GM20431 (cell line): ENCODE data around the gene KCNJ1.

Source experiments
- in situ Hi-C: fragments of 300-500 bp; cut with MseI, MboI; formaldehyde crosslinking; loops from one replicate; pipeline ENCODE4 v1.15.0; 2020; ENCODE audit warnings: low sequenced_read_pairs; ENCODE audit not compliant: unreplicated experiment

Gene KCNJ1

DNA sequence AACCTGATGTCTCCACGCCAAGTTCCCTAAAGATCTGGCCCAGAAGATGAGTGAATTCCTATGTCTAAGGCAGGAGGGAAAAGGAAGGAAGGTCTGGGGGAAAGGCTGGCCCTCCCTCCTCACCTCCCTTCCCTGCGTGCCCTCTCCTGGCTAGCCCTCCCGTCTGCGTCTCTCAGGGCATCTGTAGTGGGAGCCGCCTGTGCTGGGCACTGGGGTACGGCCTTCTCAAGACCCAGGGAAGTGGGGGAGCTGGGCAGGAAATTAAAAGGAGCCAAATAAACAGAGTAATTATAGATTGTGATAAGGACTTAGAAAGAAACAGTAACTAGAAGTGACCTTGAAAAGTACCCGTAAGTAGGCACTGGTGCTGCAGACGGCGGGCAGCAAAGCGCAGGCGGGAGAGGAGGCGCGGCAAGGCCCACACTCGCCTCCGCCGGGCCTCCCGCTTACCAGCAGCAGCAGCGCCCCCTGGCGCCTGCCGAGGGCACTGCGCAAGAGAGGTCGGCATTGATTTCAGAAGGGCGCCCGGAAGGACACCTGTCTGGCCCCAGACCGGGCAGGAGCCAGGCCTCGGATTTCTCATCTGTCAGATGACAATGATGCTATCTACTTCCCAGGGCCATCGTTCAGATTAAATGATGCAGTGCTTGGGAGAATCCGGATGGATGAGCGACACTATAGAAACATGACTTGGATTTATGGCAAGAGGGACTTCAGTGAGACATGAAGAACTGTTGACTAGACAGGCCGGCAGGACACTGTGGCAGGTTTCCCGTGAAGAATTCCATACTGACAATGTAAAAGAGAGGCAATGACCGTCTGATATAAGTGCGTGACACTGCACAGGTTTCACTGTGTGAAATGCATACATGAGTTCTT, 7.3 kb downstream of the KCNJ1 start:
- in situ Hi-C loops = loop anchor here (10.0 kb wide), 1 partner anchor 225 kb away; no protein-coding TSS in a partner anchor

DNA sequence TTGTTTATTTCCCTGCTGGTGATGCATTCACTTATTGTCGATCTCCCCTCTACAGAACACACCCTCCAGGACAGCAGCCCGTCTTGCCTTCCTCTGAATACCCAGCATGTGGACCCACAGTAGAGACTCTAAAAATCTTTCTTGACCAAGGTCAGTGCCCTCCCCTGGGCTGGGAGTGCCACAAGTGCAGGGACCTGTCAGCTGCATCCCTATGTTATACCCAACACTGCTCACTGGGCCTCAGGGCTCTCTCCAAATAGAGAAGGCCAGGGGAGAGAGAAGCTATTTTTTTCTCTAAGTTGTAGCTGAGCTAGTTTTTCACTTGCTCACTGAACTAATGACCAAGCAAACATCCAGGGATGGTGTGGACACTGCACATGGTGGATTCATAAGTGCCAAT, 9.8 kb downstream of the KCNJ1 start:
- in situ Hi-C loops = loop anchor here (10.0 kb wide), 1 partner anchor 223 kb away; no protein-coding TSS in a partner anchor

DNA sequence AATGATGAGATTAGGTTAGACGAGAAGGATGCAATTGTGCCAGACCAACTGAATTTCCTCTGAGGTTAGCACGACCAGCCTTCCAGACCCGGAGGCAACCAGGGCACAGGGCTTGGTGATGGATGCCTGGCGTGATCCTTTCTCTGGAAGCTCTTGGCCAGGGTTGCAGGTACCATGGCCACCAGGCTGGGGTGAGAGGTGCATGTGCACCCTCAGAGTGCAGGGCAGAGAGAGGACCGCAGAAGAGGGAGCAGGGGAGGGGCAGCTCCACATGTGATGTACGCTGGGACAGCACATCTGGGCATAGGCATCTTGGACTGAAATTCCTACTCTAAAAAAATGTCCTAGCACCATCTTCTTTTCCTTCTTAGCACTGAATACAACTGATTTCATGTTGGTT, 10.9 kb downstream of the KCNJ1 start:
- in situ Hi-C loops = loop anchor here (10.0 kb wide), 1 partner anchor 221 kb away; no protein-coding TSS in a partner anchor

DNA sequence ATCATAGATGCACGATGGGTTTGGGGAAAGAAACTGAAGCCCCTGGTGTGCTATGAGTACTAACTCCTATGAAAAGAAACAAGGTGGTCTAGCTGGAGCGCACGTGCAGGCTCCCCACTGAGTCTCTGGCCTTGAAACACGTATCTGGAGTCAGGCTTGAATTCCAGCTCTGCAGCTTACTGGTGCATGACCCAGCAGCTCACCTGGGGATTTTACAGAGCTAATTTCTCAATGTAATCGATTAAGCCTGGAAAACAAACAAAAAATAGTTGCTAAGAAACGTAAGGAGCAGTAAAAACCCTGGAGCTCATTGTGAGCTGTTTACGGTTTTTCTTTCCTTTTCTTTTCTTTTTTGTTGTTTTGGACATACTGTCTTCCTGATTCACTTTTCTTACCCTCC, 12.3 kb downstream of the KCNJ1 start:
- in situ Hi-C loops = loop anchor here (10.0 kb wide), 1 partner anchor 220 kb away; no protein-coding TSS in a partner anchor

DNA sequence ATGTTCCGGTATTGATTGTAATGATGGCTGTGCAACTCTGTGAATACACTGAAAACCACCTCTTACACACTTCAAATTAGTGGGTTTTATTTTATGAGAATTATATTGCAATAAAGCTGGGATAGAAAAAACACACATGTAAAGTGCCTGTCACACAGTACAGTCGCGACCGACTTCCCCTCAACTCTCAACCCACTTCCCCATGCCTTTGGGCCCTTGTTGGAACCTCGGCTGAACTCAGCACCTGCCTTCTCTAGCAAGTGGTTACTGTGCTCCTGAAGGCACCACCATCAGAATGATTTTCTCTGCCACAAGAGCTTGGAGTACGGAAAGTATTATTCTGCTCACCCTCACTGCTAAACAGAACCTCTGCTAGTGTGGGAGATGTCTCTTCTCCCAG, 13.5 kb downstream of the KCNJ1 start:
- in situ Hi-C loops = loop anchor here (10.0 kb wide), 1 partner anchor 219 kb away; no protein-coding TSS in a partner anchor

DNA sequence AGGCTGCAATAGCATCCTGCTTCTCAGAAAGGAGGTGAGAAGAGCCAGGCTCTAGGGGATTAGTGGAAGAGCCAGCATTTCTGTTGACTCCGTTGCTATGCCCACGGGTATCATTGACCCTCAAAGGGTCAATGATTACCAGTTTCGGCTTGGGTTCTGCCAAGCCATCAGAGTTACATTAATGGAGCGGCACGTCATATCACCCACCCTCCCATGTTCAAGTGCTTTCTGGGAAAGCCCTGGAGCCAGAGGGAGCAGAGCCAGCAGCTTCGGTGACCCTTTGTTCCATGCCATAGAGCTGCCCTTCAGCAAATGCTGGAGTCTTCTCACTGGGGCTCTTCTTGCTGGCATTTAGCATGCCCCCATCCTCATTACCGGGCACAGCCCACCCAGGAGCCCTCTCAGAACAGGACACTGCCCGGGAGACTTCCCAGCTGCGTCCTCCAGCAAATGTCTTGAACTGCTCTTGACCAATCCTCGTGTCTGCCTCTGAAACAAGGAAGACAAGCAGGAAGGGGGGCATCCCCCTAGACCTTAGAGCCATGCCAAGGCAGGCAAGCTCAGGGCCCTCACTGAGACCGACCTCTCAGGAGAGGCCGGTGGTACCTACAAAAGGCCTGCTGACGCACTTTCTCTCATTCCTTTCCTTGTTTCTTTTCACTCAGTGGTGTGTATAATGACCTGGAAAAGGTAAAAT, 14.6 kb downstream of the KCNJ1 start:
- in situ Hi-C loops = loop anchor here (10.0 kb wide), 1 partner anchor 218 kb away; no protein-coding TSS in a partner anchor

DNA sequence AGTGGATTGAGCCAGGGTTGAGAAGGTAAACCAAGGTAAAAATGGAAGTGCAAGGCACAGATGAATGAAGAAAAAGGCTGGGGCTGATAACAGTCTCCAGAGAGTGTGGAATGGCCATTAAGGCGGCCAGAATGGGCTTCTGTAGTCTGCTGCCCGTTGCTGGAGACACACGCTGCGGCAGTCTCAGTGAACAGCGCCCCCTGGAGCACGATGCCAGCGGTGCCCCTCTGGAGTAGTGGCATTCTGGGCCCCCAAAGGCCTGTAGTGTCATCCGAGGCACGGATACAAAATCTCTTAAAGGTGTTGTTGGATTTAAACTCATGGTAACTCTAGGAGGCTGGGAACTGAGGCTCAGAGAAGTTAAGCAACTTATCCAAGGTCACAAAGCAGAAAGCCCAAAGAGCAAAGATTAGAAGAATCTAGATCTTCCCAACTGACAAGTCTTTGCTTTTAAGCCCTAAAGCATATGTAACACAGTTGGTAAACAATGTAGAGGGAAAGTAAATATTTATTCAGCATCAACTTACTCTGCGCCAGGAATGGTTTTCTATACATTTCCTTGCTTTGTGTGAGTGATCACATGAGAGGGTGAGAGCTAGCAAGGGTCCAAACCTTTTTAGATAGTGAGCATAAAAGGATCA, 18.2 kb downstream of the KCNJ1 start:
- in situ Hi-C loops = loop anchor here (25.0 kb wide), 2 partner anchors 687 to 812 kb away; no protein-coding TSS in a partner anchor

DNA sequence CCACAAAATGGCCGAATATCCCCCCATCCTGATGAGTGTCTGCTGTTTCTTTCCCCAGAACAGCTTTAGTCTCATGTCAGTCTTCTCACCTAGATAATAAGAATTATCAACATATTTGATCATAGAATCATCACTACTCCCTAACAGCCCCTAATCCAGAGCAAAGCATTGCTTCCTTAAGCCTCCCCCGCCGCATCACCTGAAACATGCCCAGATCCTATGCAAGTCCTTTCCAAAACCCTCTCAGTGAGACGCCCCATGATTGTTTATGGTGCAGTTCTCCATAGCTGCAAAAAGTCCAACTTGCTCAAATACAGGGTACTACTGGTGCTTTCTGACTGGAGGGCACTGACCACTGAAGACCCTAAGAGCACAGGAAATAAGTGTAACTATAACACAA, 20.1 kb downstream of the KCNJ1 start:
- in situ Hi-C loops = loop anchor here (25.0 kb wide), 2 partner anchors 685 to 810 kb away; no protein-coding TSS in a partner anchor

DNA sequence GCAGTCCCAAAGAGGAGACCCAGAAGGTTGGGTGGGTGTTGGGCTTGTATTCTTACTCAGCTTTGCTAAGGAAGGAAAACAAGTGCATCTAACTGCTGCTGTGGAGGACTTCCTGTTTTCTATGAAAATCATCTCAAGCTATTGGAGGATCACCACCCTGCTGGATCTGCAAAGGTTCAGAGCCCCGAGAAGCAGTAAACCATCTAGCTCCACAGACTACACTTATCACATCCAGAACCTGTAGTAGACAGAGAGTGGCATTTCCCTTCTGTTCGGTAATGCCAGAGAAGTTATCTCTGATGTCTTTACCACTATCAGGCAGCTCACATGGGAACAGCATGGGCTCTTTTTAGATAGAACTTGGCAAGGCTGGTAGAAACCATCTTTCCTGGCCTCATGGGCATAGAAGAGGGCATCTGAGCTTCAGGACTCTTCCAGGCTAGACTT, 21.7 kb downstream of the KCNJ1 start:
- in situ Hi-C loops = loop anchor here (25.0 kb wide), 2 partner anchors 683 to 808 kb away; no protein-coding TSS in a partner anchor

DNA sequence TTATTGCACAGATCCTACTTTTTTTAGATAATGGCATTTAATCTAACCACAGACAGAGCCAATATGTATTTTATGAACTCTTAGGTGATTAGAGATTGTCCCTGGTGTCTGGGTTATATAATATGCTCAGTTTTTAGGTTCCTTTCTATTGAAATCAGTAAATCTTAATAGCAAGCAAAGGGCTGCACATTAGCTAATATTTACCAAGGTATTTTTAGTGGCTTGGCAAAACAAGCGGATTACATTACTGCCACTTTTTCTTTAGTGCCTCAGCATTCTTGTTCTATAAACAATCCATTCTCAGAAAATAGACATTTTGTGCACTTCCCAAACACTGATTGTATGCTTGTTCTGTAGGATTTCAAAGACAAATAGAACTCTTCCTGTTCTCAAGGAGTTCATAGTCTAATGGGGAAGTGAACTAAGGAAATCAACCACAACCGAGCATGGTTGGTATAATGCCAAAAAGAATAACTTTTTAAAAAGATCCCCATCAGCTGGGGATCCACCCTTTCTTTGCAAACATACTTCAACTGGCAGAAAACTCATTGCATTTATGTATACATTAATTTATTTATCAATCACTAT, 23.8 kb downstream of the KCNJ1 start:
- in situ Hi-C loops = loop anchor here (25.0 kb wide), 2 partner anchors 681 to 806 kb away; no protein-coding TSS in a partner anchor

DNA sequence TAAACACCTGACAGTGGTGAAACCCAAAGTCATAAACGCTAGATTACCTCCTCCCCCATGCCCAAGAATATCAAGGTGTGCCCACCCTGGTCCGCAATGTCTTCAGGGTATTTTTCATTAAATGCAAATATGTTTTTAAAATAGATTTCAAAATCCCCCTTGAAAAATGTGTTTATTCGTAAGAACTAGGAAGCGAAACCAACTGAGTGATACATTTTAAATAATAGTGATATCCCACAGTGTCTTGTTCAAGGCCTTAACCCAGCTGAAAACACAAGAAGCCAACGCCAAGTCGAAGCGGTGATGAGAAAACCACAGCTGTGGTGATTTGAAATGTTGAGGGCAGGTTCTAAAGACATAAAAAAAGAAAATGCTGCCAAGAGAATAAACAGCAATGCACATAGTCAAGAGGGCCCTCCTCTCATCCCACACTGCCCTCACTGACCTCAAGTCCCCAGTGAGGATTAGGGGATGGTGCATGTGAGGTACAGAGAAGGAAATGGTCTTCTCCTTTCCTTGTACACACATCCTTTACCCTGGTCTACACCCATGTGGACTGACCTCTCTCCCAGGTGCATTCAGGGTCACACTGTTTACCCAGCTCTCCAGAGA, 25.5 kb downstream of the KCNJ1 start:
- in situ Hi-C loops = loop anchor here (25.0 kb wide), 2 partner anchors 679 to 804 kb away; no protein-coding TSS in a partner anchor

DNA sequence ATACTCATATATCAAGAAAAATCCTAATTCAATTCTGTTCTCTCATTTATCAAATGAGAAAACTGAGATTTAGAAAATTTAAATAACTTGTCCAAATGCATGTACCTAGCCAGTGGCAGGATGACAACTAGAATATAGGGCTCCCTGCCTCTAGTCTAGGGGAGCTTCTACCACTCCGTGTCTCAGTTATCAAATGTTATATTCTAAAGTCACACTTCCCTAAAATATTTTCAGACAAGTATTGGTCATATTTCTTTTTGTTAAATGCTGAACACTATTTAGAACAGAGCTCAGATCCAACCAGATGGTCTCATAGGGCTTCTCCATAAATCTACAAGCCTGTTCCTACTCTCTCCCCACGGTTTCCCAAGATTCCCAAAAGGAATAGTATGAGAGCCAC, 26.3 kb downstream of the KCNJ1 start:
- in situ Hi-C loops = loop anchor here (25.0 kb wide), 2 partner anchors 678 to 803 kb away; no protein-coding TSS in a partner anchor

DNA sequence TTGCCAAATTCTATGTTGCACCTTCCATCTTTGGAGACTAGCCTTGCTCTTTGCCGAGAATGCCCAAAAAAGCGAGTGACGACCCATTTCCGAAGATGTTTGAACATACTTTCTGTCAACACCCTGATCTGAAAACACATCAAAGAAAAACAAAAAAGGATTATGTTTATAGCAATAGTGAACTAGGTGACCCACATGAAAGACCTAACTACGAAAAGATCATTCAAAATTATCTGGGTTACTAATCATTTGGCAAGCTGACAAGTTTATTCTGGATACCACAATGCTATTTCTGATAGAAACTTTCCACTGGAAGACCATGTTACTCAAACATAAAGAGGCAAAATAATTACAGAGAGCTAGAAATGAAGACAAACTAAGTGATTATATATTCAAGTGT, 27.0 kb downstream of the KCNJ1 start:
- in situ Hi-C loops = loop anchor here (25.0 kb wide), 2 partner anchors 678 to 803 kb away; no protein-coding TSS in a partner anchor

DNA sequence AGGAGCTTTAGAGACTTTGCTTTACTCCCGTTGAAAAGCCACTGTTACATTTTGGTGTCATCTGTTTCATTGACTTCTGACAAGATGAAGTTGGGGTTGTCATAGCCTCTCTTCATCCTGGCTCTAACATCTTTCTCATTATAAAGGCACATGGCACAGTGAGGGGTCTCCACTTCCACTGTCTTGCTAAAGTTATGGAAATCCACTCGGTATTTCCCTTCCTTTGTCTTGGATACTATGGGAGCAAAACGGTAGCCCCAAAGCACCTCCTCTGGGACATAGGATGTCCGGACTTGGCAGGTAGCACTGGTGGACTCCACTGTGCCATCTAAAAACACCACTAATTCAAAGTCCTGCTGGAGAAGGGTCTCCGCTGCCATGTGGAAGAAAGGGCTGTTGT, 28.0 kb downstream of the KCNJ1 start:
- in situ Hi-C loops = loop anchor here (25.0 kb wide), 2 partner anchors 677 to 802 kb away; no protein-coding TSS in a partner anchor

DNA sequence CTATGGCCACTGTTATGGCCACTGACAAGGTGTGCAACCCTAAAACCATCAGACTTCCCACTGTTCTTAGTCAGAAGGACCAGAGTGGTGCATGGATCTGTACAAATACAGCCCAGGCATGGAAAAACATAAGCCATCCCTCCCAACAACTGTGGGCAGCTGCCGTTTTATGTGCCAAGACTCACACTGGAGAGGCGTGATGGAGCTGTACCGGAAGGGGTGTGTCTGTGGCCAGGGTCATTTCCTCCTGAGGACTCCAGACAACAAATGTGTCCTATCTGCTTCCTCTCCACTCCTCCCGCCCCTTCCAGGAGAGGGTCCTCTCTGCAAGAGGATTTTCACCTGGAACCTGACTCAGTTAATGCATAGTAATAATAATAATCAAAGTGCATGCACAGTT, 29.5 kb downstream of the KCNJ1 start:
- in situ Hi-C loops = loop anchor here (25.0 kb wide), 2 partner anchors 675 to 800 kb away; no protein-coding TSS in a partner anchor

DNA sequence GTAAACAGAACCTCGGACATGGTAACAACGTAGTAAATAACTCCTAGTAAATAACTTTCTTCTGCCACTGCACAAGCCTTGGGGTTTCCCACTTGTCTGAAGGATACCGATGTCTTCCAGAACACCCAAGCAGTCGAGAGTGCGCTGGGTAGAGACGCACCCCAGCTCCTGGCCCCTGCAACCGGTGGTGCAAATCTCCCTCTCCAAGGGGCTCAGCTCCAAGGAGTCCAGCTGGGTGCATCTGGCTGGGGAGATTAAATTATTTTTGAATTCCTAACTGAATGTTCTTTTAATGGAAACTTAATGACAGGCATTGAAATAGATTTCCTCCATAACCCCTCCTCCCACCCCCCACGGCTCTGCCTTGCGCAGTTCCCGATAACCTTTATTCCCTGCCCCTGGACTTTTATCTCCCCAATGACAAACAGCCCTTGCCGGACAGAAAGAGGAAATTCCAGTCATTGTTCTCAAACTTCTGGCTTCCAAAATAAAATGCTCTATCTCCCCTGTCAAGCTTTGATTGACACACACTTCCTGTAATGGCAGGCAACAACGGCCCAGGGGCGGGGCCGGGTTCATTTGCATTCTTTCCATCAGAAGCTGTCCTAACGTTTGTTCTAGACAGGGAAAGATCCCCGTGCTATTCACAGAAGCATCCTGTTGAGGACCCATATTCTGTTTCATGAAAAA, 31.2 kb downstream of the KCNJ1 start:
- in situ Hi-C loops = loop anchor here (25.0 kb wide), 2 partner anchors 674 to 799 kb away; no protein-coding TSS in a partner anchor

DNA sequence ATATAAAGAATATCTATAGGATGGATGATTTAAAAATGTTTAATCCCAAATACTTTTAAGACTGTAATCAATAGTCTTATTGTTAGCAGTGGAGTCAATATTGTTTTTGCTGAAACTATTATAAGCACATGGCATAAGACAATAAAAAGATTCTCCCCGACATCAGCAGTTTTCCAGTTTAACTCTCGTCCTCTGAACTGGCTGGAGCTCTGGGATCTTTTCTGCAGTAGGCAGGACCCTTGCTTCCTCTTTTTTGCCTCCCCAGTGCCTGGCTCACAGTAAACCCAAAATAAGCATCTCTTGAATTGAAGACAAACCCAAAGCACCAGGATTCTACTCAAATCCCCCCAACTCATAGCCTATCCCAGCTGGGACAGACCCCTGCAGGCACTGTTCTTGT, 32.9 kb downstream of the KCNJ1 start:
- in situ Hi-C loops = loop anchor here (25.0 kb wide), 2 partner anchors 672 to 797 kb away; no protein-coding TSS in a partner anchor

DNA sequence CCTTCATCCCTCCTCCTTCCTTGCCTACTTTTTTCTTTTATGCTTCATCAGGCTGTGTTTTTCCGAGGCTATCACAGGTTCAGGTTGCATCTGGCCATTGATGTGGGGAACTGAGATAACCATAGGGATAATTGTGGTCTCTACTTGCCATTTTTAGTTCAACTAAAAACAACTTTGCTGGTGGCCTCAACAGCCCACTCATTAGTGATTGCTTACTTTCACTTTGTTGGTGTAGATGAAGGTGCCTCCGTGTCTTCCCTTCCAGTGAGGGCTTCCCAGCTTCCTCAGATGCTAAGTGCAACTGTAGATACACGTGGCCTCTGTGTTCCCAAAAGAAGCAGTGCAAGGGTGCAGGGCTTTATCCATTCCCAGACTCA, 35.0 kb downstream of the KCNJ1 start:
- in situ Hi-C loops = loop anchor here (25.0 kb wide), 2 partner anchors 670 to 795 kb away; no protein-coding TSS in a partner anchor
